NOMO-1 (cell line): Measurements from ENCODE around the gene HOXA3.

Source experiments
- DNase-seq, 2 experiments: peaks; one replicate each; lab custom pipeline; 2025; ENCODE audit not compliant: unreplicated experiment in 2 of 2; lab: John Stamatoyannopoulos, UW

Gene HOXA3

DNA sequence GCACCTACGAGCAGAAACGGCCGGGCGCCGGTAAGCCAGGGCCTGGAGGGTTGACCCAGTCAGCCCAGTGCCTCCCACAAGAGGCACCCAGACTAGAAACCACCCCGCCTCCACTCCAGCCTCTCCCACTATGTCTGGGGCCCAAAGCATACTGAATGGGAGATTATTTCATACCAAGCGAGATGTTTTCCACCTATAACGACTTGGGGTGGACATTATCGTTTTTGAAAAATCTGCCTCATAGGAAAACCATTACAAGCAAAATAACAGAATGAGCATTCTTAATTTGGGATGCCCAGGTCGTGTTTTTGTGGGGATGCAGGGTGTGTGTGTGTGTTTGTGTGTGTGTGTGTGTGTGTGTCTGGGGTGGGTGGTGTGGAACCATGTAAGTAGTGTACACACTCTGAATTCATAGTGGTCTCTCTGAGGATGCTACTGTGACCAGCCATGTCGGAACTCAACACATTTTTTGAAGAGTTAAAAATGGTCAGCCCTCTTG is 6.4 kb downstream of the HOXA3 start:
- DNase-seq = no peak

DNA sequence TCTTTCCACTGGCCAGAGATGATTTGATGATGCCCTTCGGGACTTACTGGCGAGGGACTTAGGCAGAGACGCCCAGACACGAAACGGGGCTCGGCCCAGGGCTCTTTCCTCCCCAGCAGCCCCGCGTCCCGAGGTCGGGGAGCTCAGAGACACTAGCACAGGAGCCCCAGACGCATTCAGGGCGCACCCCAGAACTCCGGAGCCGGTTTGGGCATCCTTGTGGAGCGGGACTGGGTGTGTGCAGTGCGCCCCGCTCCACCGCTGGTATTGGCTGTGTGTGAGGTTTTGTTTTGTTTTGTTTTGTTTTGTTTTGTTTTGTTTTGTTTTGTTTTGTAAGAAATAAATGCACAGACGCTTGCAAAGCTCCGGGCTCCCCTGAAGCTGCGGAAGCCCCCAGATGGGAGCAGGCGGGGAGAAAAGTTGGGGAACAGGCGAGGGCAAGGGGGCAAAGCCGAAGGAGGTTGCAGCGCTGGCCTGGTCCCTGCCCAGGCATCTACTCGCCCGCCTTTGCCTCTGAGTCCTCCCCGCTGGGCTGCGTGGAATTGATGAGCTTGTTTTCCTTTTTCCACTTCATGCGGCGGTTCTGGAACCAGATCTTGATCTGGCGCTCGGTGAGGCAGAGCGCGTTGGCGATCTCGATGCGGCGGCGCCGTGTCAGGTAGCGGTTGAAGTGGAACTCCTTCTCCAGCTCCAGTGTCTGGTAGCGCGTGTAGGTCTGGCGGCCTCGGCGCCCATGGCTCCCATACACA is 7.0 kb downstream of the HOXA3 start:
- DNase-seq = no peak

DNA sequence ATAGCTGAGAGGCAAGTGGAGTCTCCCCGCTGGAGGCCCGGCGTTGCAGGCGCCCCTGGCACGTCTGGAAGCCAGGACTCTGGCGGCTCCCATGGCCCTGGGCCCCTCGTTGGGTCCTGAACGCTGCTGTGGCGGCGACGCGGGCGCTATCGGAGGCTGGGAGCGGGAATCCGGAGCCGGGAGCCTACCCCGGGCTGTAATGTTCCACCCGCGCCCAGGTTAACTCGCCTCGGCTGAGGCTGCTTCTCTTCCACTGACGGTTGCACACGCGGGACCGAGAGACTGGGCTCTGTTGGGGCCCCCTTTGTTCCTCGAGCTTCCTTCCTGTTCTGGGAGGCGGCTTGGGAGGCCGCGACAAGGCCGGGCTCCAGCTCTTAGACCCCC is 7.6 kb downstream of the HOXA3 start:
- no peak for DNase-seq

DNA sequence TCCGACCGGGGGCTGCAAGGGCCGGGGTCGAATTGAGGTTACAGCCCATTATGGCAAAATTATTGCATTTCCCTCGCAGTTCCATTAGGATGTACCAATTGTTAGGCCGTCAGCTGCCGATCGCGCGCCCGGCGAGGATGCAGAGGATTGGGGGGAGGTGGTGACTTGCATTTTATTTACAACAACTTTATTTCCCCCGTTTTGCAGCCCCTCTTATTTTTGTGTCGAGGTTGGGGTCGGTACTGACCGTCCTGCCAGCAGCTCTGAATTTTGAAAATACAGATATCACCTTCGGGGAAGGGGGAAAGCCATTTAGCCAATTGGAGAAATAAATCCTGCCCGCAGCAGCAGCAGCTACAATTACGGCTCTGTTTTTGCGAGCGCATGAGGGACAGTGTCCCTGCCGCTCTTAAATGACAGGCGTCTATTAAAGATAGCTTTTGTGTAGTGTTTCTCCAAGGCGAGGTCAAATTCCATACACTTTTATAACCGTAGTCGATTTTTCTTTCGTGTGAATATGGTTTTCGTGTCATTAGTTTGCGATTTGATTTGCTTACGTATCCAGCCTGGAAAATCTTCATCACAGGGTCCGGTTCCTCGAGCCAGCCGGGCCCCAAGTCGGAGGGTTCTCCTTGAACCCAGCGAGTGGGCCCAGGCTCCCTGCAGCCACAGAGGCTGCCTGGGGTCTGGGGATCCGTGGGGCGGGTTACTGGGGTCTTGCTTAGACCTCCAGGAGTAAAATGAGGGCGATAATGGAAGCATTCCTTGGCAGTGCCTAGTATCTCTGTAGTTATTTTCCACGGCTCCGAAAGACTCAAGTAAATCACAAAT is 8.2 kb downstream of the HOXA3 start:
- no peak for DNase-seq

DNA sequence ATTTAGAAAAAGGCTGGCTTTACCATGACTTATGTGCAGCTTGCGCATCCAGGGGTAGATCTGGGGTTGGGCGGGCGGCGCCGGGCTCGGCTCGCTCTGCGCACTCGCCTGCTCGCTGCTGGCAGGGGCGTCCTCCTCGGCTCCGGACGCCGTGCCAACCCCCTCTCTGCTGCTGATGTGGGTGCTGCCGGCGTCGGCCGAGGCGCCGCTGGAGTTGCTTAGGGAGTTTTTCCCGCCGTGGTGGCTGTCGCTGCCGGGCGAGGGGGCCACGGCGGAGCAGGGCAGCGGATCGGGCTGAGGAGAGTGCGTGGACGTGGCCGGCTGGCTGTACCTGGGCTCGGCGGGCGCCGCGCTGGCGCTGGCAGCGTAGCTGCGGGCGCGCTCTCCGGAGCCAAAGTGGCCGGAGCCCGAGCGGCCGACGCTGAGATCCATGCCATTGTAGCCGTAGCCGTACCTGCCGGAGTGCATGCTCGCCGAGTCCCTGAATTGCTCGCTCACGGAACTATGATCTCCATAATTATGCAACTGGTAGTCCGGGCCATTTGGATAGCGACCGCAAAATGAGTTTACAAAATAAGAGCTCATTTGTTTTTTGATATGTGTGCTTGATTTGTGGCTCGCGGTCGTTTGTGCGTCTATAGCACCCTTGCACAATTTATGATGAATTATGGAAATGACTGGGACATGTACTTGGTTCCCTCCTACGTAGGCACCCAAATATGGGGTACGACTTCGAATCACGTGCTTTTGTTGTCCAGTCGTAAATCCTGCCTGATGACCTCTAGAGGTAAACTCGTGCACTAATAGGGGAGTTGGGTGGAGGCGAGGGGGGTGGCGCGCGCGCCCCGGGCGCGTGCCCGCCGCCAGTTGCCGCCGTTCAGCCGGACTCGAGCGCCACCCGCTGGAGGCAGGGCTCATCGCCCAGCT is 9.1 kb downstream of the HOXA3 start, which contains the start of gene HOXA5:
Gene HOXA5 (minus strand): TSS at position 659 of the 927 bp plus-strand sequence. CDS start 74 bp downstream, at position 585.
- no peak for DNase-seq

DNA sequence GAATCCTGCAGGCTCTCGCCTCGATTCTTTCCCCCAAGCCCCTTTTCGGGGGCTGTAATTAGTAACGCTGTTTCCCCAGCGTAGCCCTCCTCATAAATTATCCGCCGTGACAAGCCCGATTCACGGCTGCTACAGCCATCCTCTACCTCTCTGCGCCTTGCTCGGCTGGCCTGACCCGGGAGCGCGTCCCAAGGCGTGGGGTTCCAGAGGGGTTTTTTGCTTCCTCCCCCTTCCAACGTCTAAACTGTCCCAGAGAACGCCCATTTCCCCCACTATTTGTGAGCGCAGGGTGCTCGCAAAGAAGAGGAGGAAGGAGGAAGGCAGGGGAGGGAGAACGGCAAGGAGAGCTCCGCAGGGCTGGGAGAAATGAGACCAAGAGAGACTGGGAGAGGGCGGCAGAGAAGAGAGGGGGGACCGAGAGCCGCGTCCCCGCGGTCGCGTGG is 9.8 kb downstream of the HOXA3 start:
- DNase-seq = no peak

DNA sequence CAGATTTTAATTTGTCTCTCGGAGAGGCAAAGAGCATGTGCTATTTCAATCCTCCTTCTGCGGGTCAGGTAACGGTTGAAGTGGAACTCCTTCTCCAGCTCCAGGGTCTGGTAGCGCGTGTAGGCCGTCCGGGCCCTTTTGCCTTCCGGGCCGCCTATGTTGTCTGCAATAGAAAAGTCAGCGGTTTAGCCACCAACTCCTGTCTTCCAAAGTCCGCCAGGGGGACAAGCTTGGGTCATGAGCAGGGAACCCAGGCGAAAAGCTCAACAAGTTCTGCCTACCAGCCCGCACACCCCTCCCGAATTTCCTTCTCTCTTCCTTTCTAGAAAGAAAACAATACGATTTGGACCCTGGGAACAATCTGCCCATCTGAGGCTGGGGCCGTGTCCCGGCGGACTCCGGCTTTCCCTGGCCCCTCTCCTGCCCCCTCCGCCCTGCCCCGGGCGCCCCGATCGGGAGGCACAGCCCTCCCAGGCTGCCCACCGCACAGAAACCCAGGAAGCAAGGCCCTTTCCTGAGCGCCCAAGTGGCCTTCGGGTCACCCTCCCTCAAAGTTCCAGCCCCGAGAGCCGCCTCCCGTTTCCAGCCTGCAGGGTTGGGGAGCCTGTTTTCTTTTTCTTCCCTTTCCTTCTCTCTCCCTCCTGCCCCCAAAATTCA is 10.3 kb downstream of the HOXA3 start:
- no peak for DNase-seq

DNA sequence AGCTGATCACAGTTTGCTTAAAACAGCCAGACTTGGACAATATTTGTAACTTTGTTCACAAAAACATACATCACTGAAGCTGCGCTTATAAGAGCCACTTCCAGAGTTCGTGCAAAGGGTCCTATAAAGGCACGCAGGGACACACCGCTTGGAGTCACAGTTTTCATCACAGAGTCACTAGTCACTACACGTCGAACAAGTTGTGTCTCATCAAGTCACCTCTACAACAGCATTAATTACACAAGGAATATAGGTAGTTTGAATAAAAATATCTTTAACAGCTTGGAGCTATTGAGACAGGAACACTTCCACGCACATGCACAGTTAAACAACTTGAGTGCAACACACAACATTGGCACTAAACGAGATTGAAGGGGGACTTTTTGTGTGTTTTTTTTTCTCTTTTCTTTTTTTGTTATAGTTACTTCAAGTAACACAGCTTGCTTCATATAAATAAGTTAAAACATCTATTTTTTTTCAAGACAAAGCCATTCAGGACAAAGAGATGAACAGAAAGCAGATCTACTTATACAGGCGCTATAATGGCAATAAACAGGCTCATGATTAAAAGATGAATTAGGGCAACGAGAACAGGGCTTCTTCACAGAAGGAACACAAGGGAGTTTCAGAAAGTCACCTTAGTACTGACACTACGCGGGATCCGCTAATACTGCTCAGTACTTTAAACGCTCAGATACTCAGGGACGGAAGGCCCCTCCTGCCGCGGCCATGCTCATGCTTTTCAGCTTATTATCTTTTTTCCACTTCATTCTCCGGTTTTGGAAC is 11.1 kb downstream of the HOXA3 start:
- no peak for DNase-seq

DNA sequence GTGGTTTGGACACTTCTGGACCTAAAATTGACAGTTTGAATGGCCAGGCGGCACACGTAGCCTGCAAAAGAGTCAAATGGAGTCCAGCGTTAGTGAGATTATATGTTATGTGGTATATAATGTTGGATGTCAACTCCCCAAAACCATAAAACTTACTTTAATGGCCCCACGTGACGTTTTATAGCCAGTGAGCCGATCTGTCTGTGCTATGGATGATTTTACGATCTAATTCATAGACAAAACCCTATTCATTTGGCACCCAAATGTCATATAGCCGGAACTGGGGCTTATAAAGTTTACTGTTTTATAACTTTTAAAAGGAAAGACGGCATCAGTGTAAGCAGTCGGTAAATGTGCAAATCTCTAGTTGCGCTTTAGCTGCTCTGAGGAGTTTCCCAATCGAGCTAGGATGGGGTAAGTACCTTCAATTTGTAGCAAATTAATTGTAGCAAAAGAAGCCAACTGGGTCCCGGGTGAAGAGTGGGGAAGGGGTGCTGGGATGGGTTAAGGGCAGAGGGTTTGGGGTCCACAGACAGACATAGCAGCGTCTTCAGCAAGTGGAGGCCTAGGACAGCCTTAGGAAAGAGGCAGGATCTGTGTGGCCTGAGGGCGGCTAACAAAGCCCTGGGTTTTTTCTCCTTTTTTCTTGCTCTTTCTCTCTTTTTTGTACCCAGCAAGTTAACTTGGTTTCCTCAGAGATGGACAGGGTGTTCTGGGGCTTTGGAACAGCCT is 12.1 kb downstream of the HOXA3 start:
- DNase-seq = no peak

DNA sequence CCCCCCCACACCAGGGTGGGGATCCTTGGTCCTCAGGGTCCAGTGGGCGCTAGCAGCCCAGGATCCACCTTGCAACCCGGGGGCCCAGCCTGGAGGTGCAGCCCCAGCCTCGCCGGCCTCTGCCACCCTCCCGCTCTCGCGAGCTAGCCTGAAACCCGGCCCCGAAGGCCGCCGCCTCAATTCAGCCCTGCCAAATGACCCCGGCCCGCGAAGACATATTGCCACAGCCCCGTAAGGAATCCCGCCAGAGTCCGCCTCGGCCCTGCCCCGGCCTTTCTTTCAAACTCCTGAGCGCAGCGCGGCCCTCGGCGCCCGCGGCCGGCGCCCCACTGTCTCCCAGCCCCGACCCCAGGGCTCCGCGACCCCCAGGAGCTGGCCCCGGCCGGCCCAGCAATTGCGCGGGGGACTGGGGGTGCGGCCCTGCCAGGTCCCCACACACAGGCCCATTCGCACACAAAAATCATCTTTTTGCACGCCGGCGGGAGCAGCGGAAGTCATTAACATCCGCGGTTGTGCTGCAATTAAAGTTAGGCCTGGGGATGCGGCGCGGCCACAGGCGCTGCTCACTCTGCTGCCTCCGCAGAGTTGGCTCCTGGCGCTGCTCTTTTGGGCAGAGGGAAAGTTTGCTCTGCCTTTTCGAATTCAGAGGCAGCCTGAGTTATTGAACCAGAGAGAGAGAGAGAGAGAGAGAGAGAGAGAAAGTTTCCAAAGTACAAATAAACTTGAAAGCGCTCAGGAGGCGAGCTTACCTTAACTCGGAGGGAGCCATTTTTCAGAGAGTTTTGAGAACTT is 12.9 kb downstream of the HOXA3 start:
- no peak for DNase-seq

DNA sequence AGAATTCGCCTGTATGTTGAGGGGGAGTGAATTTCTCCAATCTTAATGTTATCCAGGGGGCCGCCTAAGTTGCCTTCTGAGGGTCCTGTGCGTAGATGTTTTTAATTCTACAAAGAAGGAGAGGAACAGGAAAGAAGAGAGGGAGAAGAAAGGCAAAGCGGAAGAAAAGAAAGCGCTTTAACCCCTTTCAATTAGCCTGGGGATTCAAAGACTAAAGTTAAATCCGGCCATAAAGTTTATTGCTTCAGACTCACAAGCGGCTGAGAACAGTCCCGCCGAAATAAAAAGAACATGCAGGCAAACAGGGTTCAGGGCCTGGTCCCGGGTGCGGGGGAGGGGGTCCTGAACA is 13.4 kb downstream of the HOXA3 start:
- no peak for DNase-seq

DNA sequence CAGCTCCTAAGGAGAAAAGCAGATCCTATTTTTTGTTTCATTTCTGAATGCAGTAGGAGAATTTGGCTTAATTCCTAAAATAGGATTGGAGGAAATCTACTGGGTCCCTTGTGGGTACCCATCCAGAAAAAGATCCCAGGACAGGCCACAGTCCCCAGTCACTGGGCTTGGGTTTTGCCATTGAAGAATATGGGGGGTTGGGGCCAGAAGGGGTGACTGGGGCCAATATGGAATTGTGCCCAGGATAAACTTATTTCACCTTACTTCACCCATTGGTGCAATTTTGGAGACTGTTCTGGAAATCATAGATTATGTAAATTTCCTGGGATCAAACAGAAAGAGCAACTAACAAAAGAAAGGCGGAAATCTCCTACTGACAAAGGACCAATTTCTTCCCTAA is 13.9 kb downstream of the HOXA3 start:
- no peak for DNase-seq

DNA sequence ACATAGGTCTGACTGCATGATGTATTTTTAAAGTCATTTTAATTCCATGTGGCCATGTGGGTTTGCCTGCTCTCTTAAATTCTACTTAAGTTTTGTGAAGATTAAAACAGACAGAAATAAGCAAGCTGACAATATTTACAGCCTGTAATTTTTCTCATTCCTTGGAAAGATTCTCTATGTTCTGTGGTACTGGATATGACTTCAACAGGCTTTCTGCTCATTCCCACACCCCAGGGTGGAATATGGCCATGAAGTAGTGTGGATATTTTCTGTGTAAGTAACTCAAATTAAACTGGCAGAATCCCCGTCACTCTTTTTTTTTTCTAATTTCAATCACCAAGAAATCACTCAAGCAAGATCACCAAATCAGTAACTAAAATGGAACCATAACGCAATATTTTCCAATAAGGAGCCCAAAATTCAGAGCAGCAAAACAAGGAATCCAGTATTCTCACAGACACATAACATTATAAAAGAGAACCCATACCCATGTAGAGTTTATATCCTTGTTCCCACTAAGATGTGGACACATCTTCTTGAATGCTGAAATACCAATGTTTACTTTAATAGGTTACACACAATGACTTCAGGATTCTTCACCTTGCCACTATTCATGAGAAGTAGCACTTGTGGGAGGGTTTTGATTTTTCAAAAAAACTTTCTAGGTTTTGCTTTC is 14.6 kb downstream of the HOXA3 start:
- no peak for DNase-seq

DNA sequence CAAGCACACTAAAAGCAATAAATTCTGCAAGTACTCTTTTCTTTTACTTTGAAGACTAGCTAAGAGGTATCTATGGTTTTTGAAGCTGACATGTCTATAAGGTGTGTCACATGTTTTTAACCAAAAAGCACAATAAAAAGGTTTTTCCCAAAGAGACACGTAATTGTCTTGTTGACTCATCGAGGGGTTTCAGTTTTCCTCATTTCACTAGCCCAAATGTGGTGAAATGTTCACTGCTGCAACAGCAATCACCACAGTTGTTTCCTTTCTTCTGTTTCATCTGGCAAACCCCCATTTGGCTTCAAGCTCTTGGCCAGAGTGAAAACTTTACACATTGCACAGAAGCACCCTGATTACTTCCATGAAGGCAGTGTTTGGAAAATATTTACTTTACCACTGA is 18.0 kb downstream of the HOXA3 start:
- peak in 1 of 2 experiments; percentile 44 for DNase-seq

DNA sequence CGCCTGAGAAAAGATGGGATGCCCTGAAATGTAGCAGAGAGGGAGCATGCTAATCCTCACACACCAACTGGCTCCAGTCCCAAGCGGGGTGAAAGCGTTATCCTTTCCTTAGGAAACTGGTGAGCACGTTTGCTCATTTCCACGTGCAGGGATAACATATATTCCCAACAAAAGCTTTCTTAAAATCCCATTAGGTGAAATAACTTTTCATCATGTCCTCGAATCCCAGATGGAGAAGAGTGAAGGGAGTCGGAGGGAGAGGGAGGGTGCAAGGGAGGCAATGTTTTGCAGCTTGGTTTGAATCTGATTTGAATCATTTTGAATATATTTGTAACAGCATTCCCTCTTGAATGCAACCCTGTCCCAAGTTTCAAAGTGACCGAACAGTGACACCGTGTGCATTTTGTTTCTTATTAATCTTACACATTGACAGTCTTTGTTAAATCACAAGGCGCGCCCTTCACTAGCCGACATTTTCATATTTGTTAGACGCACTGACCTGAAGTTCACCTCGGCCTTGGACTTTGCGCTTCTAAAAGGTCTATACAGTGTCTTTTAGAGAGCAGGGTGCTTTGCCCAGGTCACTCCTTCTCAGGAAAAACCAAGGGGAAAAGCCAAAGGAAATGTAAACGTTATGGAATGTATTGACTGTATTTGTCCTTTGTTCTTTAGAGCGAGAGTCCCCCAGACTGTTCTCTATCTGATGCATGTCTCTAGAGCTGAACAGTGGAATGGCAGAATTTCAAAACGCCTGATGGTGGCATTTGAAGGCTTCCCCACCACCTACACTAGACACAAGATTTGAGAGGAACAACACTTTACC is 18.8 kb downstream of the HOXA3 start:
- no peak for DNase-seq

DNA sequence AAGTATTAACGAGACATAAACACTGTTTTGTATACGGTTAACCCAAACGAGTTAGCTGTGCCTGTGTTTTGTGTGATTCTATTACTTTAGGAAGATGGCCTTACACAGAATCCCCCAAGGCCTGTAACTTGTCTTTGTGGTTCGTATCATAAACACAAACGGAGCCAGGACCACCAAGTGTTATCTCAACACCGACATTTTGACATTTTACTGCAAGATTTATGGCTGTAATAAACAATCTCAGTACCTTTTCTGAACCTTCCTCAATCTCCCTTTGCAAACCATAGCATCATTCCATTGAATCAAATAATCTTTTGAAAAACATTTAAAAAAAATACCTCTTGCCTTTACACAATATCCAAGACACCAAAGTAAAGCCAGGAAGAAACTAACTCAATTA is 19.4 kb downstream of the HOXA3 start:
- DNase-seq = no peak

DNA sequence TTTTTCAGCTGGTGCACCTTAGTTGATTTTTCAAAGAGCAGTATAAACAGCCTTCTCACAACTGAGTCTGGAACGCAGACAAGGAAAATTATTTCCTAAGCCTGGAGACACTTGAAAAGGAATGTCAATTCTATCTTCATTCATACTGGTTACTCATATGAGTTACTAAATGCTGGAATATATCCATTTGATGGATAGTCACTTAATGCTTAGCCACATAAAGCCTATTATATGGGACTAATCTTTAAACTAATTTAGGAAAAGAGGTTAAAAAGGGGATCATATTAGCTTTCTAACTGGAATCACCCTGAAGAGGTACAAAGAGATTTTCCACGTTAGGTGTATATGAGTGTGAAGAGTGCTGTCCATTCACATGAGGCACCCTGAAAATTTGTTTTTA is 20.2 kb downstream of the HOXA3 start:
- DNase-seq = no peak
